Stimulated activated CD8-positive, alpha-beta memory T cell treated with anti-CD3 and anti-CD28 coated beads, Interleukin-4, amount 100 ng/mL, for 1 hour (primary cell): ENCODE measurements around the gene CD300LB.

Experiments
- DNase-seq, 2 donors: peaks; one replicate each; pipeline ENCODE4 v3.0.0-alpha.2; 2020; ENCODE audit warnings: low read depth in 2 of 2, low spot score in 1 of 2

The CD300LB gene

DNA sequence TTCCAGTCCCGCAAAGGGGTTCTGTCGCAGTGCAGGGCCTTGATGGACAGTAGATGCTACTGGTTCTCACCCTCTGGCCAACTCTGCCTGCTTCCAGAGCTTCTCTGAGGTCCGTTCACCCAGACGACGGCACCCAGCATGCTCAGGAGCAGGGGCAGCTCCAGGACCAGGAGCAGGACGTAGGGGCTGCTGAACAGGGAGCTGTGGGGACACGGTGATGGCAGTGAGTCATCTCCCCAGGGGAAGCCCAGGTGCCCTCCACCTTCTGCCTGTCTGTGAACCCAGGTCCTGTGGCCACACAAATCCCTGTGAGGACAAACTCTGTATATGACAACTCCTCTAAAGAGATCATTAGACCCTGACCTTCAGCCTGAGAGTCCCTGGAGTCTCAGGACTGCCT, 18.1 kb upstream of the CD300LB start:
- DNase-seq: no peak

- no peak for DNase-seq
Observed at GRCh38 chr17:74547736-74548135, 16.5 kb upstream of the CD300LB start.

DNA sequence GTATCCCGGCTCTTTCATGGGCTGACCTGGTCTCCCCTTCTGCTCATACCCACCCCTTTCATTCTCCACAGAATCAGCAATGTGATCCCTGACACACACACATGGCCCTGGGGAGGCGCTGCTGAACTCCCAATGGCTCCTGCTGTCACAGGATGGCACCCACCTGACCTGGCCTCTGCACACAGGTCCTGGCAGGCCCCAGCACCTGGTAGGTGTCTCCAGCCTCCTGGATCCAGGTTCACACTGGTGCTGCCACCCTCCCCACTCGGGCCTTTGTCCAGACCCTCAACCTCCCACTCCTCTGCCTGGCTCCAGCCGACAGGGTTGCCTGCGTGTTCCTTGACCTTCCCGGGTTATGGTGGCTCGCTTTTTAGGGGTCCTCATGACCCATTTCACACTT, 16.0 kb upstream of the CD300LB start:
- no peak for DNase-seq

GRCh38 chr17:74546586-74546985, 15.3 kb upstream of the CD300LB start:
- no peak for DNase-seq

- no peak for DNase-seq
Observed at GRCh38 chr17:74545843-74546230, 14.6 kb upstream of the CD300LB start, which contains the start of gene CD300C. Gene CD300C (minus strand): TSS chr17:74546115. CDS start chr17:74545782, 333 bp downstream.

DNA sequence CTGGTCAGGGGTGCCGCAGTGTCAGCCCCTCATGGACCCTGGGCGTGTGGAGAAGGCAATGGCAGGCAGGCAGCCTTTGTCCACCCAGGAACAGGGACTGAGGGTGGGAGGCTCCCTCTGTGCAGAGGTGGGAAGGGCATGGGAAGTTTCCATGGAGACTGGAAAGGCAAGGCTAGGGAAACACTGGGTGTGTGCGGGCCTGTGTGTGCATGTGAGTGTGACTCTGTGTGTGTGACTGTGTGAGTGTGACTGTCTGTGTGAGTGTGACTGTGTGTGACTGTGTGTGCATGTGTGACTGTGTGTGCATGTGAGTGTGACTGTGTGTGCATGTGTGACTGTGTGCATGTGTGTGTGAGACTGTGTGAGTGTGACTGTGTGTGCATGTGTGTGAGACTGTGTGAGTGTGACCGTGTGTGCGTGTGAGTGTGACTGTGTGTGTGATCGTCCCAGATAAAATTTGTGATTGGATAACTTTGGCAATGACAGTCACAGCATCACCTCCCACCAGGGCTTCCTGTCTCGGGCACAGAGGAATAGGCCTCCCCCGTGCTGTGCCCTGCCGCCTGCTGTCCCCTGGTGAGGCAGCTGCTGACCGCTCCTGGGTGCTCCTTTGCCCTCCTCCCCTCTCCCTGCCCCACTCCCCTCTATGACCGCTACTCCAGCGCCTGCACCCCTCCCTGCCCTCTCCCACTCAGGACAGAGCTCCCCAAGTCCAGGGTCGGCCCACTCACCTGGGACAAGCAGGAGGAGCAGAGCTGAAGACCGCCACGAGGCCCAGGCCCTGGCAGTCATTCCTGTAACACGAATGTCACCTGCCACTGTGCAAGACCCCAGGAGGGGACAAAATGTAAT, 13.9 kb upstream of the CD300LB start:
- DNase-seq: no peak

DNA sequence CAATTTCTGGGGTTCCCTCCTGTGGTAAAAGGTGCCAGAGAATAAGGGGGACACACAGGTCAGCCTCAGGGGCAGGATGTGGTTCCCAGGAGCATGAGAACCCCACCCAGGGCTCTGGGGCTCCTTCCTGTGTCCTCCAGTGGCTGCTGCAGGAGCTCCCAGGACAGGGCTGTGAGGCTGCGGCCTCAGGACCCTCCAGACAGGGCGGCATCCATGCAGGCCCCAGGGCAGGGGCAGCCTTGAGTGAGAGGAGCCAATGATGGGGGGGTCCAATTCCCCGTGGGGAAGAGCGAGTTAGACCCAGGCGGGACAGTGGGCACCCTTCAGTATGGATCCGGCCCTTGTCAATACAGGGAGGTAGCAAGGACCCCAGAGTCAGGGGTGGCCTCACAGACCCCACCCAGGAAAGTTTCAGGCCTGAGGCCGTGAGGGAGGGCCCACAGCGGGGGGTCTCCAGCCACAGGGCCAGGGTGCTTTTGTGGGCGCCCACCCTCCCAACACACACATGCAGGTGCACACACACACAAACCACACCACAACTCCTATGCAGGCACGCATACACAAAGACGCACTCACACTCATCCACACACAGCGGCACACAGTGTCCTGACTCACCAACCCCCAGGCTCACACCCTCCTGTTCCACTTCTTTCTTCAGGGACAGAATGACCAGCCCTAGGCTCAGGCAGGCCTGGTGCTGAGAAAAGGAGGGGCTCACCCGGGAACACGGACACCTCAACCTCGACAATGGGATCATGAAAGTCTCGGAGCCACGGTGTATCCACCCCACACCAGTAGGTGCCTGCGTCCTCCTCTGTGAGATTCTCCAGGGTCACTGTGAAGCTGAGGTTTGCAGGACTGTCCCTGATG, 12.9 kb upstream of the CD300LB start:
- DNase-seq: no peak

DNA sequence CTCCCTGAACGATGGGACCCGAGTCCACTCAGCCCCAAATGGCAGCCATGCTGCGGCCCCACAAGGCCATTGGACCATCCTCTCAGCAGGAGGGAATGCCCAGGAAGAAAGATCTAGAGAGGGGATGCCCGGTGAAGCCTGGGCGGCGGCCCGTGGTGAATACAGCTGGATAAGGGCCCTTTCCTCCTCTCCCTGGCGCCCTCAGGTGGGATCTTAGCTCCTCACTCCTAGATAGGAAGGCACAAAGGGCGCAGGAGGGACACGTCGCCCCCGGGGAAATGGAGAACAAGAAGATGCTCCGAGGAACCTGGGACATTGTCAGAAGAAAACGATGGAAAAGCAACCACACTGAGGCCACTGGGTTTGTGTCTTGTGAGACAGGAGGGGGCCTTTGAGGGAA, 12.1 kb upstream of the CD300LB start:
- DNase-seq: no peak

DNA sequence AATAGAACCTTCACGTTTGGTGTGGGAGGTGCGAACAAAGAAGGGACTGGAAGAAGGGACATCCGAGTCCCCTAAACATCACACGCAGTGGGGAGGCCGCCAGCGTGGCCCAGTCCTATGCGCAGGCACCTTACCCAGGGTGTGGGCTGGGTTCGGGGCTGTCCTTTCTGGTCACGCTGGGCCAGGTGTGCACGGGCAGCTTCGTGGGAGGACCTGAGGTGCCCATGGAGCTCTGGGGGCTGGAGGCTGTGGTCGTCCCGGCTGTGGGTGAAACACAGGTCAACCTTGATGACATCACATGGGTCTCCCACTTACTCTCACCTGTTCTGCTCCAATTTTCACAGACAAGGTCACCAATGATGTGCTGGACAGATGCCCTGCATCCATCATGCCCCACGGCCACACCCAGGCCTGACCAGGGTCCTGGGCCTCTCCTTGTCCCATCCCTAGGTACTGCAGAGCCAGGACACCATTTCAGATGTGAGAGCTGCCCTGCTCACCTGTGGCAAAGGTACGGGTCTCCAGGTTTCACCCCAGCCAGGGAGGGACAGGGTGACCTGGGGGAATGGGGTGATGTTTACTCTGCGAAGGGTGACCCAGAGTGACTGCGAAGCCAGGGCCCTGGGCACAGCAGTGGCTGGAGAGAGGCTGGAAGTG, 11.6 kb upstream of the CD300LB start:
- DNase-seq: no peak

DNA sequence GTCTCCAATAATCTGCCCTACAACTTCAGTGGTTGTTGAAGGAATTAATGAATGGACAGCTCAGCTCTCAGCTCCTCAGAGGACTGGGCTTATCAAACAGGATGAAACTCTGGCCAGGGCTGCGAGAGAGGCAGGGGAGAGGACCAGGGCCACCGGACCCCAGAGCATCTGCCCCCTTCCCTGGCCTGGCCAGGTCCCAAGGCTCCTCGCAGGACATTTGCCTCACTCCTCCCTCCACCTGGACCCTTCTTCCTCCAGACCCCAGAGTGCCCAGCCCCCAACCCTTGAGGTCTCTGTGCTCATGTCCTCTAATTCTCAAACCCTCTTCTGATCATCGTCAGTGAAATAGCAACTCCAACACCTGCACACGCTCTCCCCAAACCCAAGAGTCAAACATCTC, 10.9 kb upstream of the CD300LB start:
- no peak for DNase-seq

DNA sequence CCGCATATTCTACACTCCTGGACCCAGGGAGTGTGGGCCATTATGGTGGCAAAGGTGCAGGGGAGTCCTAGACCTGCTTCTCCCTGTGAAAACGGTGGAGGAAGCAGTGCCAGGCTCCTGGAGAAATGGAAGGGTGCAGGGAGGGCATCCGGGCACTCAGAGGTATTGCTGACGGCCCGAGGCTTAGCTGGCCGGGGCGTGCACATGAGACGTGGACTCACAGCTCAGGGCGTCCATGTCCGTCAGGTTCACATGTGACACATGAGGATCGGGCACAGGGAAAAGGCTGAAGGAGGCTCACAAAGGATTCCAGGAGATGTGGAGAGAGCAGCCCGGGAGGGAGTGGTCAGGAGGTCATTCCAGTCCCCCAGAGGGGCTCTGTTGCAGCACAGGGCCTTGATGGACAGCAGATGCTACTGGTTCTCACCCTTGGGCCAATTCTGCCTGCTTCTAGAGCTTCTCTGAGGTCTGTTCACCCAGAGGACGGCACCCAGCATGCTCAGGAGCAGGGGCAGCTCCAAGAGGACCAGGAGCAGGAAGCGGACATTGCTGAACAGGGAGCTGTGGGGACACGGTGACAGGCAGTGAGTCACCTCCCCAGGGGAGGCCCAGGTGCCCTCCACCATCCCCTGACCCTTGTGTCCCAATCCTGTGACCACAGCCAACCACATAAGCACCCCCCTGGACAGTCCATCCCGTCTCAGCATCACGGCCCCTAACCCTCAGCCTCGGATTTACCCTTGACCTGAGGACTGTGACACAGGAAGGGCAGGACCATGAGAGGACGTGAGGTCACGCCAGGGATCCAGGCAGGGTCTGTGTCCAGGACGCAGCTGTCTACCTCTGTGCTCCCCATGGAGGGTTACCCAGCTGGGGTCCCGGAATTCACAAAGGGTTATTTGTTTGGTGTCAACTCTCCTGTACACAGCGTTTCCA, 10.2 kb upstream of the CD300LB start:
- DNase-seq: no peak

DNA sequence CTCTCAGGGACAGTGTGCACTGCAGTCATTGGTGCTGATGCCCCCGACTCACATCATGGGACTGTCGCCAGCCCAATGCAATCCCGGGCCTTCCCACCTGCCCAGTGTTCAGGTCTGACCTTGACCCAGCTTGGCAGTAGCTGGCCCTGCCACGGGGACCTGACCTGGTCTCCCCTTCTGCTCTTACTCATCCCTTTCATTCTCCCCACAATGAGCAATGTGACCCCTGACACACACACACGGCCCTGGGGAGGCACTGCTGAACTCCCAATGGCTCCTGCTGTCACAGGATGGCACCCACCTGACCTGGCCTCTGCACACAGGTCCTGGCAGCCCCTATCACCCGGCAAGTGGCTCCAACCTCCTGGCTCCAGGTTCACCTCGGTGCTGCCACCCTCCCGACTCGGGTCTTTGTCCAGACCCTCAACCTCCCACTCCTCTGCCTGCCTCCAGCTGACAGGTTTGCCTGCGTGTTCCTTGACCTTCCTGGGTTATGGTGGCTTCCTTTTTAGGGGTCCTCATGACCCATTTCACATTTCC, 8.1 kb upstream of the CD300LB start:
- DNase-seq: no peak

DNA sequence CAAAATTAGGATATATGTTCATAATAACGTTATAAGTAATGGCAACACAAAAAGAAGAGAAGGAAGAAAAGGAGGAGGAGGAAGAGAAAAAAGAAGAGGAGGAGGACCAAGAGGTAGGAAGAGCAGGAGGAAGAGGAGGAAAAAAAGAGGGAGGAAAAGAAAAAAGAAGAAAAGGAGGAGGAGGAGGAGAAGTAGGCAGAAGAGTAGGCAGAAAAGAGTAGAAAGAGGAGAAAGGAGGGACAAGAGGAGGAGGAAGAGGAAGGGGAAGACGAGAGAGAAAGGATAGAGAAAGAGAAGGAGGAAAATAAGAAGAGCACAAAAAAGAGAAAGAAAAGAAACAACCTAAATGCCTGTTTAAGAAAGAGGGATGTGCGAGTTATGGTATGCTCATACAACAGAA, 5.6 kb upstream of the CD300LB start:
- DNase-seq: no peak

DNA sequence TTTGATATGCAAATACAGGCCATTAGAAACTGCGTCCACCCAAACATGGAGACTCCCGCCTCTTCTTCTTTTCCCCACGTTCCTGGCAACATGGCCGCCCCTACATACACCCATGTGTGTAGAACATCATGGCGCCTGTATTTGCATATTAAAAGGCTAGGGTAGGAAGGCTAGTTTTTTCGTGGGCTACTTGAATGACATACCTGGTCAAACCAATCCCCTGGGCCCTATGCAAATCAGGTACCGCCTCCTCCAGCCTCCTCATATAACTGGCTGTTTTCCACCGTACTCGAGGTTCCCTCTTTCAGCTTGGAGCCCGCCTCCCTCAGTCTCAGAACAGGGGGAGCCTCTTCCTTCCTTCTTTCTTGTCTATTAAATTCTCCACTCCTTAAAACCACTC, 840 bp upstream of the CD300LB start:
- no peak for DNase-seq

DNA sequence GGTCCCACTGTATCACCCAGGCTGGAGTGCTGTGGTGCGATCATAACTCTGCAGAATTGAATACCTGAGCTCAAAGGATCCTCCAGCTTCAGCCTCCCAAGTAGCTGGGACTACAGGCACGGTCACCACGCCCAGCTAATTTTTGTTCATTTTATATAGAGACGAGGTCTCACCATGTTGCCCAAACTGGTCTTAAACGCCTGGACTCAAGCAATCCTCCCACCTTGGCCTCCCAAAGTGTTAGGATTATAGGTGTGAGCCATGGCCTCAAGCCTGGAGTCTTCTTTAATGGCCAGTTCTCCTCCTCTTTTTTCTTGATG, 484 bp downstream of the CD300LB start:
- DNase-seq: no peak

DNA sequence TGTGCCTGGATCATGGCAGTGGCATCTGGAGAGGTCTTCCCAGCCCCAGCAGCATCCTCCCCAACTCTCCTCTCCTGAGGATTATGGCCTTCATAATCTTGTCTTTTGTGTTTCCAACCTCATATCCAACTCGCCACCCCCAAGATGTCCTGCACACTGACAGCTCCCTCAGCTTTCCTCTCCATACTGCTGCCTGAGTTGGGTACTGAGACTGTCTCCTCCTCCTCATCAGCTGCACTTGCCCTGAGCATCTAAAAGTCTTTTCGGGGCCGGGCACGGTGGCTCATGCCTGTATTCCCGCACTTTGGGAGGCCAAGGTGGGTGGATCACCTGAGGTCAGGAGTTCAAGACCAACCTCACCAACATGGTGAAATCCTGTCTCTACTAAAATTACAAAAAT, 2.0 kb downstream of the CD300LB start:
- no peak for DNase-seq

- DNase-seq: no peak
Observed at GRCh38 chr17:74528491-74529199, 2.6 kb downstream of the CD300LB start.

DNA sequence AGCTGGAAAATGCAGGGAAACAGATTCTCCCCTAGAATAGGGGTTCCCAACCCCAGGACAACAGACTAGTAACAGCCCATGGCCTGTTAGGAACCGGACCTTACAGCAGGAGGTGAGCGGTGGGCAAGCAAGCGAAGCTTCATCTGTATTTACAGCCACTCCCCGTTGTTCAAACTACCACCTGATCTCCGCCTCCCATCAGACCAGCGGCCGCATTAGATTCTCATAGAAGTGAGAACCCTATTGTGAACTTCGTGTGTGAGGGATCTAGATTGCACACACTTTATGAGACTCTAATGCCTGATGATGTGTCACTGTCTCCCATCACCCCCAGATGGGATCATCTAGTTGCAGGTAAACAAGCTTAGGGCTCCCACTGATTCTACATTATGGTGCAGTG, 3.5 kb downstream of the CD300LB start:
- no peak for DNase-seq

- no peak for DNase-seq
Observed at GRCh38 chr17:74527081-74527480, 4.2 kb downstream of the CD300LB start.

DNA sequence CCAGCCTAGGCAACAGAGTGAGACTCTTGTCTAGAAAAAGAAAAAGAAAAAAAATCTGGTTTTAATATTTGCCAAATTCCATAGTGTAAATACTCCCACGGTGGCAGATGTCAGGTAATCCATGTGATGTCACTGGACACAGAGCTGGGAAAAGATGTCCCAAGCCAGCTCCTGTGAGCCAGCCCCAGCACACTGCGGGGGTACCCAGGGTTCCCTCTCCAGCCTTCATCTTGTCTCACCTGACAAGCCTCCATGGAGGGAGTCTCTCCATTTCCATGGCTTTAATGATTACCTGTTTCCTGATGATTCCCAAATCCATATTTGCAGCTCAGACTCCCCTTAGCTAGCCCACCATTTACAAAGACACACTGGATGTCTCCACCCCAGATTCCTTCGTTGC, 4.6 kb downstream of the CD300LB start:
- DNase-seq: no peak
